ENCODE results near the gene HSH2D.

Gene HSH2D

GRCh38 chr19:16100524-16100923, 43.0 kb upstream of the HSH2D start:
- TF ChIP-seq ZFX (IDR thresholded peaks at IDR 0.05; ENCODE audit: borderline replicate concordance) (no peak), CTCF (IDR thresholded peaks at IDR 0.05) (no peak)
- no peak overlapping the region for H3K27ac ChIP-seq

GRCh38 chr19:16104722-16105121, 38.8 kb upstream of the HSH2D start:
- TF ChIP-seq CTCF (IDR thresholded peaks at IDR 0.05), result no peak
- TF ChIP-seq ZFX (IDR thresholded peaks at IDR 0.05; ENCODE audit: borderline replicate concordance), result no peak
- no peak overlapping the region for H3K27ac ChIP-seq

- H3K27ac ChIP-seq, result no peak overlapping the region
- TF ChIP-seq ZFX (IDR thresholded peaks at IDR 0.05; ENCODE audit: borderline replicate concordance) (no peak), CTCF (IDR thresholded peaks at IDR 0.05) (no peak)
Measured at GRCh38 chr19:16106121-16106520, 37.4 kb upstream of the HSH2D start.

GRCh38 chr19:16111160-16111908, 32.2 kb upstream of the HSH2D start, which contains the start of gene RAB8A:
Gene RAB8A (plus strand): TSS chr19:16111889. CDS start chr19:16111902, 13 bp downstream.
- peak within 1 kb of the TSS; percentile 73 for H3K27ac ChIP-seq
- TF ChIP-seq CTCF (IDR thresholded peaks at IDR 0.05), result peak; percentile 96
- no peak for TF ChIP-seq ZFX (IDR thresholded peaks at IDR 0.05; ENCODE audit: borderline replicate concordance)

- TF ChIP-seq CTCF (IDR thresholded peaks at IDR 0.05) (no peak), ZFX (IDR thresholded peaks at IDR 0.05; ENCODE audit: borderline replicate concordance) (no peak)
Measured at GRCh38 chr19:16111909-16112752, 31.4 kb upstream of the HSH2D start.

GRCh38 chr19:16112778-16113177, 30.7 kb upstream of the HSH2D start:
- peak overlapping the region; percentile 73 for H3K27ac ChIP-seq
- TF ChIP-seq CTCF (IDR thresholded peaks at IDR 0.05) (no peak), ZFX (IDR thresholded peaks at IDR 0.05; ENCODE audit: borderline replicate concordance) (no peak)

More at GRCh38 chr19:16111909-16112752, 31.4 kb upstream of the HSH2D start:
- peak overlapping the region; percentile 73 for H3K27ac ChIP-seq

- no peak overlapping the region for H3K27ac ChIP-seq
Measured at GRCh38 chr19:16113727-16114126, 29.8 kb upstream of the HSH2D start.

More at GRCh38 chr19:16113727-16114126, 29.8 kb upstream of the HSH2D start:
- TF ChIP-seq ZFX (IDR thresholded peaks at IDR 0.05; ENCODE audit: borderline replicate concordance), result no peak
- TF ChIP-seq CTCF (IDR thresholded peaks at IDR 0.05), result no peak

All from 22Rv1 (cell line).